D721Med (cell line): Measurements from ENCODE around the gene KCTD12.
"Not testable (repeated sequence)": the region's sequence is repeated elsewhere in the genome, so short reads cannot be mapped to it uniquely, and the experiment has no call there.

ENCODE experiments used
- DNase-seq: peaks from one replicate; pipeline ENCODE4 v3.0.0; 2011; ENCODE audit warnings: low spot score; ENCODE audit not compliant: insufficient read length
- FAIRE-seq: peaks from 2 replicates; lab custom pipeline; 2011; peaks lifted over from hg19 to GRCh38; lab: Jason Lieb, UNC
- CTCF ChIP-seq: IDR thresholded peaks from 2 replicates; pipeline ENCODE4 v1.5.1; 2012; ENCODE audit warnings: mild to moderate bottlenecking, control low read depth; ENCODE audit not compliant: insufficient read depth; ENCODE audit errors: missing control alignments

Gene KCTD12

GRCh38 chr13:76925115-76925514 is 38.9 kb upstream of the KCTD12 start:
- no peak for TF ChIP-seq CTCF
- DNase-seq: no peak
- no peak for FAIRE-seq

- FAIRE-seq: no peak
- no peak for TF ChIP-seq CTCF
- no peak for DNase-seq
Observed at GRCh38 chr13:76921516-76921915, 35.3 kb upstream of the KCTD12 start.

GRCh38 chr13:76917755-76918481 is 31.7 kb upstream of the KCTD12 start:
- not testable (repeated sequence) for FAIRE-seq, DNase-seq

- no peak for FAIRE-seq
- no peak for TF ChIP-seq CTCF
- DNase-seq: no peak
Observed at GRCh38 chr13:76917095-76917494, 30.9 kb upstream of the KCTD12 start.

GRCh38 chr13:76913898-76914297 is 27.7 kb upstream of the KCTD12 start:
- FAIRE-seq (no peak), DNase-seq (no peak)
- no peak for TF ChIP-seq CTCF

GRCh38 chr13:76912476-76912875 is 26.3 kb upstream of the KCTD12 start:
- DNase-seq (no peak), FAIRE-seq (no peak)
- TF ChIP-seq CTCF: no peak

- TF ChIP-seq CTCF: no peak
- no peak for FAIRE-seq
- DNase-seq: no peak
Observed at GRCh38 chr13:76904507-76904906, 18.3 kb upstream of the KCTD12 start.
